ENCODE measurements around the gene TTLL11.

GRCh38 chr9:122112238-122112637 lies 19.1 kb upstream of the TTLL11 start:
- TF ChIP-seq SP1 (IDR thresholded peaks at IDR 0.05), result no peak
- no peak for TF ChIP-seq CTCF (IDR thresholded peaks at IDR 0.05; ENCODE audit: low read depth, low read length, missing input control)
